KMS-11 (cell line): ENCODE data around the gene SAP25.
"Not testable (repeated sequence)": the region's sequence is repeated elsewhere in the genome, so short reads cannot be mapped to it uniquely, and the experiment has no call there.

Source experiments
- H2AFZ ChIP-seq: fragments of 200-600 bp; sonication (generic); 2 replicates; pipeline ENCODE4 v1.6.1; 2016; ENCODE audit warnings: antibody characterized with exemption, mixed run types, low read depth
- H3K27ac ChIP-seq: fragments of 200-600 bp; sonication (generic); 2 replicates; pipeline ENCODE4 v1.6.1; 2016; ENCODE audit warnings: mild to moderate bottlenecking, mixed run types
- H3K27me3 ChIP-seq: fragments of 200-600 bp; sonication (generic); 2 replicates; pipeline ENCODE4 v1.6.1; 2017; ENCODE audit warnings: mild to moderate bottlenecking, low read depth, mixed run types, moderate library complexity; ENCODE audit not compliant: insufficient read depth
- H3K36me3 ChIP-seq: fragments of 200-600 bp; sonication (generic); 2 replicates; pipeline ENCODE4 v1.6.1; 2017; ENCODE audit warnings: mild to moderate bottlenecking, mixed run types; ENCODE audit not compliant: insufficient read depth
- H3K4me1 ChIP-seq: fragments of 200-600 bp; sonication (generic); 2 replicates; pipeline ENCODE4 v1.6.1; 2016; ENCODE audit warnings: mild to moderate bottlenecking, low read depth, mixed run types; ENCODE audit not compliant: poor library complexity, severe bottlenecking
- H3K4me2 ChIP-seq: fragments of 200-600 bp; sonication (generic); 2 replicates; pipeline ENCODE4 v1.7.0; 2016; ENCODE audit warnings: mild to moderate bottlenecking, mixed run types
- H3K4me3 ChIP-seq: fragments of 200-600 bp; sonication (generic); IDR thresholded peaks from 2 replicates; pipeline ENCODE4 v1.6.1; 2017; ENCODE audit warnings: low read depth, low read length, mixed read lengths; ENCODE audit not compliant: insufficient read depth
- H3K79me2 ChIP-seq: fragments of 200-600 bp; sonication (generic); 2 replicates; pipeline ENCODE4 v1.6.1; 2016; ENCODE audit warnings: low read depth, mixed run types; ENCODE audit not compliant: insufficient read depth
- H3K9ac ChIP-seq: fragments of 200-600 bp; sonication (generic); 2 replicates; pipeline ENCODE4 v1.6.1; 2016; ENCODE audit warnings: mild to moderate bottlenecking, mixed run types
- H4K20me1 ChIP-seq: fragments of 200-600 bp; sonication (generic); 2 replicates; pipeline ENCODE4 v1.6.1; 2016; ENCODE audit warnings: mild to moderate bottlenecking, mixed run types; ENCODE audit not compliant: insufficient read depth
- TF ChIP-seq, protein P1 (sequence below): fragments of 200-600 bp; sonication (generic); conservative IDR thresholded peaks from 2 replicates; pipeline ENCODE4 v1.6.1; 2017; ENCODE audit warnings: low read depth, mild to moderate bottlenecking, antibody characterized with exemption, low read length, moderate library complexity, mixed read lengths

The SAP25 gene

DNA sequence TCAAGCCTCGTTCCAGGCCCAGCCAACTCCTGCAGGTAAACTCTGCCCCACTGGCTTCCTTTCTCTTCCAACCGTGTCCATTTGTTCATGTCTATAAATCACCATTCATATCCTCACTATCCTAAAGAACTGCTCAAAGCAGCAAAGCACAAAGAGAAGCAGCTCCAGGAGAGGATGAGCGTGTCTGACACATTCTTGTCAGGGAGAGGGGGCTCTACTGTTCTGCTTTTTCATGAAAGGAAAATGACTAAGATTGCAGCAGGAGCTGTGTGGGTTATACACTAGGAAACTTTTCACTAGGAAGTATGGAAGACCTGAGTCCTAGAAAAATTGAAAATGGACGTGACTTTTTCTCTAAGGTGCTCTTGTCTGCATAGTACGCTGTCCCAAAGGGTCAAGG, 18.0 kb downstream of the SAP25 start:
- Histone ChIP-seq H2AFZ (no peak overlapping the region), H3K4me1 (peaks cover 11% of the 10 kb centered on the region), H3K79me2 (no peaks in the 10 kb centered on the region), H4K20me1 (no peaks in the 10 kb centered on the region), H3K4me3 (no peak overlapping the region), H3K27ac (no peak overlapping the region), H3K4me2 (no peak overlapping the region), H3K9ac (no peak overlapping the region), H3K36me3 (no peaks in the 10 kb centered on the region), H3K27me3 (no peaks in the 10 kb centered on the region)
- TF ChIP-seq, protein P1, sequence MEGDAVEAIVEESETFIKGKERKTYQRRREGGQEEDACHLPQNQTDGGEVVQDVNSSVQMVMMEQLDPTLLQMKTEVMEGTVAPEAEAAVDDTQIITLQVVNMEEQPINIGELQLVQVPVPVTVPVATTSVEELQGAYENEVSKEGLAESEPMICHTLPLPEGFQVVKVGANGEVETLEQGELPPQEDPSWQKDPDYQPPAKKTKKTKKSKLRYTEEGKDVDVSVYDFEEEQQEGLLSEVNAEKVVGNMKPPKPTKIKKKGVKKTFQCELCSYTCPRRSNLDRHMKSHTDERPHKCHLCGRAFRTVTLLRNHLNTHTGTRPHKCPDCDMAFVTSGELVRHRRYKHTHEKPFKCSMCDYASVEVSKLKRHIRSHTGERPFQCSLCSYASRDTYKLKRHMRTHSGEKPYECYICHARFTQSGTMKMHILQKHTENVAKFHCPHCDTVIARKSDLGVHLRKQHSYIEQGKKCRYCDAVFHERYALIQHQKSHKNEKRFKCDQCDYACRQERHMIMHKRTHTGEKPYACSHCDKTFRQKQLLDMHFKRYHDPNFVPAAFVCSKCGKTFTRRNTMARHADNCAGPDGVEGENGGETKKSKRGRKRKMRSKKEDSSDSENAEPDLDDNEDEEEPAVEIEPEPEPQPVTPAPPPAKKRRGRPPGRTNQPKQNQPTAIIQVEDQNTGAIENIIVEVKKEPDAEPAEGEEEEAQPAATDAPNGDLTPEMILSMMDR = no peak

DNA sequence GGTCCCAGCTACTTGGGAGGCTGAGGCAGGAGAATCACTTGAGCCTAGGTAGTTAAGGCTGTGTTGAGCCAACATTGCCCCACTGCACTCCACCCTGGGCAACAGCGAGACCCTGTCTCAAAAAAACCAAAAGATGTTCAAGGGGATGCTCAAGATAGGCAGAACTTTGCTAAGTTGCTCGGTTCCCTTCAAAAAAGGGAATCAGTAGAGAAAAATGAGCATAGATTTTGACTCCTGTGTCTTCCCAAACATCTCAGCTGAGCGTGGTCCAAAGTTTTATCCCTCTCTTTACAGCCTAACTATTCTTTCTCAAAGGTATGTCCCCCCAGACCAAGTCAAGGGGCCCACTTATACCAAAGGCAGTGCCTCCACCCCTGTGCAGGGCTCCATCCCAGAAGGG, 20.7 kb downstream of the SAP25 start:
- H3K79me2 ChIP-seq = no peaks in the 10 kb centered on the region
- H3K27ac ChIP-seq = no peak overlapping the region
- no peaks in the 10 kb centered on the region for H3K4me1 ChIP-seq
- H4K20me1 ChIP-seq = no peaks in the 10 kb centered on the region
- TF ChIP-seq, protein P1 = no peak
- H3K36me3 ChIP-seq = no peaks in the 10 kb centered on the region
- H3K9ac ChIP-seq = no peak overlapping the region
- no peaks in the 10 kb centered on the region for H3K27me3 ChIP-seq
- no peak overlapping the region for H3K4me2 ChIP-seq
- no peak overlapping the region for H2AFZ ChIP-seq
- no peak overlapping the region for H3K4me3 ChIP-seq

DNA sequence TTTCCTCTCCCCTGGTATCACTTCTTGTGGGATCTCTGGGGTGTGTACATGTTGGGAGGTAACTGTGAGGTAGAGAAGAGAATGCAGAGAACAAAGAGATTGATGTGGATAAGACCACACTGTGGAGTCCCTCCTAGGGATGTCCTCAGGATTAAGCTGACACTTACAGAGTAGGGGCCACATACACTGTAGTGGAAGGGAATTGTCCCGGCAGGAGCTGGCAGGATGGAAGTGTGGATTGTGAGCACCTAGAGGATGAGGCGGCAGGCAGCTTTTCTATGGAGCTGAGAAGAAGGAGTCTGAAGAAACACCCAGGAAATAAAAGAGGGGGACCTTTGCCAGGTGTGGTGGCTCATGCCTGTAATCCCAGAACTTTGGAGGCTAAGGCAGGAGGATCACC, 21.2 kb downstream of the SAP25 start:
- Histone ChIP-seq H3K4me1 (no peaks in the 10 kb centered on the region), H3K4me2 (no peak overlapping the region), H3K79me2 (no peaks in the 10 kb centered on the region), H4K20me1 (no peaks in the 10 kb centered on the region), H3K27ac (no peak overlapping the region), H3K9ac (no peak overlapping the region), H3K36me3 (no peaks in the 10 kb centered on the region), H3K4me3 (no peak overlapping the region), H3K27me3 (no peaks in the 10 kb centered on the region), H2AFZ (no peak overlapping the region)
- TF ChIP-seq, protein P1 = no peak

DNA sequence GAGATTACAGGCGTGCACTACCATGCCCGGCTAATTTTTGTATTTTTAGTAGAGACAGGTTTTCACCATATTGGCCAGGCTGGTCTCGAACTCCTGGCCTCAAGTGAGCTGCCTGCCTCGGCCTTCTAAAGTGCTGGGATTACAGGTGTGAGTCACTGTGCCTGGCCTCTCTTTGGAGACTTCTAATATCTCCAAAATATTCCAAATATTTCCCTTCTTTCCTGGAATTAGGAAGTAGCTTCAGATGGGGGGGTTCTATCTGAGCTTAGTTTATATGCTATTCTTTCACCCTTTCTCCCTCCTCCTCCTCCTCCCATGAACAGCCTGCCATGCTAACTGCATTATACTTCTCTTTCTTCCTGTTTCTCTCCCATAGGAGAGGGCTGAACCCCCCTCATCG, 25.3 kb downstream of the SAP25 start:
- H2AFZ ChIP-seq, H3K4me3 ChIP-seq, H3K27me3 ChIP-seq, H3K36me3 ChIP-seq, H3K4me2 ChIP-seq, H3K9ac ChIP-seq, H3K79me2 ChIP-seq, H3K27ac ChIP-seq, H4K20me1 ChIP-seq: not testable (repeated sequence)
- H3K4me1 ChIP-seq = peaks cover 17% of the 10 kb centered on the region

DNA sequence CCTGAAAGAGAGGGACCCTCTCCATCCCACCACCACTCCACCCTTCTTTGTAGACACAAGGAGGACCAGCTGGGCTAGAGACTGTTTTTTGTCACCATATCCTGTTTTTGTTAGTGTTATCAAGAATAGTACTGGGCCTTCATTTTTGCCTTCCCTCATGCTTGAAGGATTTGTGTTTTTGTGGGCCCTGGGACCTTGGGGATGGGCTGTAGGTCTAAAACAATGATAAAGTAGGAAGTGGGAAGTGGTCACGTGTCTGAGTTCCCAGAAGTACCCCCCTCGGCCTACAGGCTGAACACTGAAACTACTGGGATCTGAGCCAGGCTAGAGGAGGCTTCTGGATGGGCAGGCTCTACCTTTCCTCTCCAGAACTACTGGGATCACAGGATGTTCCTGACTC, 25.8 kb downstream of the SAP25 start:
- H4K20me1 ChIP-seq = no peaks in the 10 kb centered on the region
- TF ChIP-seq, protein P1 = no peak
- H3K4me2 ChIP-seq = no peak overlapping the region
- no peak overlapping the region for H3K9ac ChIP-seq
- H3K27me3 ChIP-seq = no peaks in the 10 kb centered on the region
- no peak overlapping the region for H3K27ac ChIP-seq
- peaks cover 17% of the 10 kb centered on the region for H3K4me1 ChIP-seq
- H3K4me3 ChIP-seq = no peak overlapping the region
- H3K79me2 ChIP-seq = no peaks in the 10 kb centered on the region
- H3K36me3 ChIP-seq = no peaks in the 10 kb centered on the region
- no peak overlapping the region for H2AFZ ChIP-seq
